Lower leg skin (tissue), 4 donors: ENCODE data around the gene ELF3. TPM values are rescaled to one million over a fixed set of nuclear protein-coding genes. Genes with fewer than 3 reads are reported as not detected.
"Not testable (repeated sequence)": the region's sequence is repeated elsewhere in the genome, so short reads cannot be mapped to it uniquely, and the experiment has no call there.

Source experiments
- DNase-seq, 2 donors: peaks; one replicate each; pipeline ENCODE4 v3.0.0-alpha.2; 2019; ENCODE audit warnings: low spot score in 2 of 2
- H3K4me3 ChIP-seq: fragments of 200-600 bp; sonication (generic); 2 replicates; pipeline ENCODE4 v1.5.1; 2017; ENCODE audit warnings: mild to moderate bottlenecking, low read depth; ENCODE audit not compliant: poor library complexity, severe bottlenecking
- CTCF ChIP-seq, 3 donors: fragments of 450-650 bp; IDR thresholded peaks; one replicate each; pipeline ENCODE4 v1.5.1; 2016; ENCODE audit warnings: antibody characterized with exemption in 3 of 3, mild to moderate bottlenecking in 3 of 3, moderate library complexity in 2 of 3
- POLR2A ChIP-seq, 2 donors: fragments of 450-650 bp; IDR thresholded peaks; one replicate each; pipeline ENCODE4 v1.6.1; 2016 to 2017; ENCODE audit warnings: antibody characterized with exemption in 2 of 2, mild to moderate bottlenecking in 1 of 2, moderate library complexity in 1 of 2
- WGBS, 2 donors: methylation state at CpG; one replicate each; pipeline ENCODE4 v1.1.5; 2018; 5-methylcytosine and 5-hydroxymethylcytosine counted together
- intact Hi-C: fragments of 100-400 bp; cut with DNase I; formaldehyde crosslinking; loops from one replicate; pipeline ENCODE4 v1.15.0; 2023; ENCODE audit warnings: low total_unique reads
- microRNA-seq, 2 donors: library from miRNA; unstranded; fragments of <30 nt; microRNA quantifications; one replicate each; pipeline ENCODE4, GENCODE V29; 2016; ENCODE audit warnings: borderline replicate concordance in 2 of 2, borderline number of aligned reads in 1 of 2
- total RNA-seq, 4 donors: library from RNA; depleted of rRNA; stranded (reverse); fragments of >200 nt; gene quantifications; one replicate each; pipeline ENCODE4 v1.1.0, GENCODE V29; 2016

Gene ELF3
- total RNA-seq, 4 donors from 2014 or later = 9.8 to 36.4 (median 31.2) TPM

DNA sequence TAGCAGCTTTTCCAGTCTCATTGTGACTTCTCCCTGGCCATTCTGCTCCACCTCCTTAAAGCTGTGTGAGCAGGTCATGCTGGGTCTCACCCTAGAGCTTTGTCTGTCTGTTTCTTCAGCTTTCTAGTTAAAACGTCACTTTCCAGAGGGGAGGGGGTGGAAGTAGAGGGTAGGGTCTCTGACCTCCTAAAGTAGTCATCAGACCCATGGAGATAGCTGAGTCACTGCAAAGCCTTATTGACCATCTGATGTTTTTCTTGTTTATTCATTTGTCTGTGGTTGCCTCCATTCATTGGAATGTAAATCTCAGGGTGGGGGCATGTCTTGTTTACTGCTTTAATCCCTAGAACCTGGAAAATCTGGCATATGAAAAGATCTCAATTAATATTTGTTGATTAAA lies 52.7 kb downstream of the ELF3 start:
- DNase-seq = no peak
- intact Hi-C loops = no loop called here
- TF ChIP-seq CTCF (IDR thresholded peaks at IDR 0.05) (no peak), POLR2A (IDR thresholded peaks at IDR 0.05) (no peak)
- whole genome bisulfite sequencing, 2 donors = 39 to 40% methylated on average over 1 of the region's 1 CpG
- no peak overlapping the region for H3K4me3 ChIP-seq

GRCh38 chr1:202064889-202065312 lies 54.5 kb downstream of the ELF3 start:
- intact Hi-C loops, H3K4me3 ChIP-seq: not testable (repeated sequence)
- 83 to 91% methylated on average over 10 of the region's 10 CpGs for WGBS, 2 donors

More at GRCh38 chr1:202064889-202065312, 54.5 kb downstream of the ELF3 start:
- not testable (repeated sequence) for DNase-seq

Small RNA genes within 50 kb of the gene (microRNA-seq; reads per million reads assigned to microRNA genes)
- 0 reads per million in 2 donors for gene MIR6740

Other genes starting within 250 kb of the ELF3 start
- 10 to 100 TPM; 12.1 to 16.3 (median 15.4) TPM for gene IPO9, start 181.4 kb upstream of the ELF3 start, total RNA-seq
- 10 to 100 TPM in 1 of 4 donors, 1 to 10 TPM in 3; 4.6 to 14.2 (median 7.2) TPM for gene SHISA4, start 121.7 kb upstream of the ELF3 start, total RNA-seq
- 10 to 100 TPM; 11.2 to 56.7 (median 23.4) TPM for gene LMOD1, start 64.0 kb upstream of the ELF3 start, total RNA-seq
- gene TIMM17A, start 55.1 kb upstream of the ELF3 start, total RNA-seq = 10 to 100 TPM; 18.7 to 22.4 (median 20.2) TPM
- 100 to 1,000 TPM in 1 of 4 donors, 10 to 100 TPM in 3; 46.2 to 111 (median 85.3) TPM for gene RNPEP, start 27.9 kb upstream of the ELF3 start, total RNA-seq
- gene GPR37L1, start 112.3 kb downstream of the ELF3 start, total RNA-seq = under 1 TPM in 2 of 4 donors, not detected in 2; 0.02 to 0.06 TPM
- gene ARL8A, start 134.2 kb downstream of the ELF3 start, total RNA-seq = 10 to 100 TPM; 36.5 to 68.4 (median 41.3) TPM
- gene PTPN7, start 150.0 kb downstream of the ELF3 start, total RNA-seq = 1 to 10 TPM; 1.6 to 2.4 (median 2.2) TPM
- gene LGR6, start 183.2 kb downstream of the ELF3 start, total RNA-seq = 1 to 10 TPM in 2 of 4 donors, under 1 TPM in 2; 0.39 to 4.4 (median 1.8) TPM